ENCODE results near the gene LYSMD1.

Gene LYSMD1

DNA sequence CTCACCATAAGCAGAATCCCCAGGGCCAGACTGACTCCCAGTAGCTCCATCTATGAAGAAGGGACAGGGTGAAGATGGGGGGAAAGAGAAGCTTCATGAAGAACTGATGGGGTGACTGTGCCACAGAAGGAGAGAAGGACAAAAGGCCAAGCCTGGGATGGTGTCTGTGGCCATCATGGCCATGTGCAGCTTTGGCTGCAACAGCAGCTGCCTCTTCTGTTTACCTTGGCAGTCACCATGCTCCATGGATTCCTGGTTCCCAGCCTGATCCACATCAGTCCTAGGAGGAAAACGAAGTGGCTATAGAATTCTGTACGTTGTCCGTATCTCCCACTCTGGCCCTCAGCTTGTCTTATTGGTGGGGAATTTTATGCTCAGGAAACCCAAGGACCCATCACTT lies 31.3 kb downstream of the LYSMD1 start:
- ChIA-PET POLR2A (no interaction called here), CTCF (interaction anchor here (1.4 kb wide), 1 partner anchor 110 kb away, joined by 3 read pairs; no protein-coding TSS in a partner anchor)

DNA sequence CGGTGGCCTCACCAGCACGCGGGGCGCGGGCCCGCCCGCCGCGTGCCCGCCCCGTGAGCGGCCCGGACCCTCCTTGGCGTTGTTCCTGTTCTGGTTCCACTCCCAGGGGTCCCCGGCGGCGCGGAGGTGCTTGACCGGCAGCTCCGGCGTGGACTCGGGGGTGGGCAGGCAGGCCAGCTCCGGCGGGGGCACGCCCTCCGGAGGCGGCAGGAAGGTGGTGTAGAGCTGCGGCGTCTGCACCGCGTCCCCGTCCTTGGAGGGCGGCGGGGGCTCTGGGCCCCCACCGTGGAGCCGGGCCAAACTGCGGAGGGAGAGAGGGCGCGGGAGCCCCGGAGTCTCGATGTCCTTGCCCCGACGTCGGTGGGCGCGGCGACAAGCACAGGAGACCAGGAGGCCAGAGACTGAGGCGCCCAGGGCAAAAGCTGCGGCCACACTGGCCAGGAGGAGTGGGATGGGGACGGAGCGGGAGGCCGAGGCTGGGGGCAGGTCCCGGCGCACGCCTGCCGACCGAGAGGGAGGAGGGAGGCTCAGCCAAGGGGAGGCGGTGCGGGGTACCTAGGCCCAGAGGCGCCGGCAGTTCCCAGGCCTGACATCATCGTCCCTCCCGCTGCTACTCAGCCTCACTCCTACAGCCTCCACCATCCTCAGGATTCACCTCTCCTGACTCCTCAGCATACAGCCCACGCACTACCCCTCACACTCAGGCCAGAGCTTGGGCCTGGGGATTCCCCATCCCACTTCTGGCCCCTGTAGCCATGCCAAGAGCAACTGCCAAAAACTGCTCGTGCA lies 32.5 kb downstream of the LYSMD1 start:
- H3K36me3 ChIP-seq (ENCODE audit: control insufficient read depth in 2 of 2, insufficient read depth in 1 of 2, low read length in 2 of 2): peaks cover 0 to 53% of the 10 kb centered on the region in 2 experiments; a peak in 1 of 3 replicates
- no peak for TF ChIP-seq KLF9 (tag by site-specific recombination; IDR thresholded peaks at IDR 0.05; ENCODE audit: low read depth)
- TF ChIP-seq ZFHX2 (tag by site-specific recombination; conservative IDR thresholded peaks at IDR 0.05): peak; percentile 69
- peak; percentile 68 for TF ChIP-seq EGR2 (tag by site-specific recombination; IDR thresholded peaks at IDR 0.05; ENCODE audit: low read depth)
- ChIA-PET CTCF (interaction anchor here (1.4 kb wide), 1 partner anchor 109 kb away, joined by 3 read pairs; no protein-coding TSS in a partner anchor), POLR2A (no interaction called here)
- H3K27ac ChIP-seq (ENCODE audit: extremely low read depth, low read depth, low read length): no peak overlapping the region
- no peaks in the 10 kb centered on the region for H3K4me1 ChIP-seq (ENCODE audit: control insufficient read depth, insufficient read depth, low read length)
- H3K4me3 ChIP-seq (ENCODE audit: low read depth, low read length): no peak overlapping the region
- H3K9me3 ChIP-seq (ENCODE audit: control insufficient read depth, insufficient read depth, low read depth, low read length): no peaks in the 10 kb centered on the region

More for the DNA sequence above, 31.3 kb downstream of the LYSMD1 start:
- Histone ChIP-seq H3K36me3 (ENCODE audit: control insufficient read depth in 2 of 2, insufficient read depth in 1 of 2, low read length in 2 of 2) (peaks cover 0 to 60% of the 10 kb centered on the region in 2 experiments; a peak in 1 of 3 replicates), H3K9me3 (ENCODE audit: control insufficient read depth, insufficient read depth, low read depth, low read length) (no peaks in the 10 kb centered on the region), H3K27ac (ENCODE audit: extremely low read depth, low read depth, low read length) (no peak overlapping the region), H3K4me1 (ENCODE audit: control insufficient read depth, insufficient read depth, low read length) (no peaks in the 10 kb centered on the region), H3K4me3 (ENCODE audit: low read depth, low read length) (no peak overlapping the region)
- TF ChIP-seq ZBTB7A (tag by site-specific recombination; IDR thresholded peaks at IDR 0.05; ENCODE audit: low read depth): no peak
- TF ChIP-seq, protein P1, sequence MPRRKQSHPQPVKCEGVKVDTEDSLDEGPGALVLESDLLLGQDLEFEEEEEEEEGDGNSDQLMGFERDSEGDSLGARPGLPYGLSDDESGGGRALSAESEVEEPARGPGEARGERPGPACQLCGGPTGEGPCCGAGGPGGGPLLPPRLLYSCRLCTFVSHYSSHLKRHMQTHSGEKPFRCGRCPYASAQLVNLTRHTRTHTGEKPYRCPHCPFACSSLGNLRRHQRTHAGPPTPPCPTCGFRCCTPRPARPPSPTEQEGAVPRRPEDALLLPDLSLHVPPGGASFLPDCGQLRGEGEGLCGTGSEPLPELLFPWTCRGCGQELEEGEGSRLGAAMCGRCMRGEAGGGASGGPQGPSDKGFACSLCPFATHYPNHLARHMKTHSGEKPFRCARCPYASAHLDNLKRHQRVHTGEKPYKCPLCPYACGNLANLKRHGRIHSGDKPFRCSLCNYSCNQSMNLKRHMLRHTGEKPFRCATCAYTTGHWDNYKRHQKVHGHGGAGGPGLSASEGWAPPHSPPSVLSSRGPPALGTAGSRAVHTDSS (tag by site-specific recombination; IDR thresholded peaks at IDR 0.05): no peak
- TF ChIP-seq ZNF155 (tag by site-specific recombination; IDR thresholded peaks at IDR 0.05): no peak
- TF ChIP-seq ZEB2 (tag by site-specific recombination; IDR thresholded peaks at IDR 0.05): no peak
- no peak for TF ChIP-seq ZNF549 (tag by site-specific recombination; IDR thresholded peaks at IDR 0.05)

DNA sequence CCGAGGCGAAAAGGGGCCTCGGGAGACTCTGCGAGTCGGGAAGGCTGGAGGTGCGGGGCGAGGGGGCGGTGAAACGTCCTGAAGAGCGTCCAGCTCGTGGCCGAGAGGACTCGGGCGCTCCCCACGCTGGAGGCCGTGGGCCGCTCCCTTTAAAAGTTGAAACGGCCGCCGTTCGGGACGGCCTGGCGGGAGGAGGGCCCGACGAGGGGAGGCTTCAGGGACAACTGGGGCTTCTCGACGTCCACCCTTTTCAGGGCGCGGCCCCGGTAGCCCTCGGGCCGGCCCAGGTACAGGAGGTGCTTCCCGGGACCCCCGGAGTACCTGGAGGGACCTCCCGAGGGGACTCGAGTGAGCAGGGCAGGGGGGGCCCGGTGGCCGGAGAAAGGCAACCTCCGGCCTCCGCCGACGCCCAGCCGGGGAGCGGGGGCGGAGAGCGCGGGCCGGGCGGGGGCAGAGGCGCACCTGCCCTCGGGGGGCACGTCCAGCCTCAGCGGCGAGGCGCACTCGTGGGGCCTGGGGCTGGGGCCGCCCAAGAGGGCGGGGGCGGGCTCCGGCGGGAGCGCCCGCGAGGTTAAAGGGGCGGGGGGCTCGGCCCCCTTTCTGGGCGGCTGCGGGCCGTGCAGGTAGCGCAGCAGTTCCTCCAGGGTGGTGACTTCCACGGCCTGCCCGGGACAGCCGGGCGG lies 33.2 kb downstream of the LYSMD1 start:
- CTCF ChIA-PET: no interaction called here
- H3K27ac ChIP-seq (ENCODE audit: extremely low read depth, low read depth, low read length): no peak overlapping the region

More for the DNA sequence above, 33.2 kb downstream of the LYSMD1 start:
- H3K4me3 ChIP-seq (ENCODE audit: low read depth, low read length): no peak overlapping the region
- no peaks in the 10 kb centered on the region for H3K9me3 ChIP-seq (ENCODE audit: control insufficient read depth, insufficient read depth, low read depth, low read length)
- no peak for TF ChIP-seq ZNF549 (tag by site-specific recombination; IDR thresholded peaks at IDR 0.05)
- no peak for TF ChIP-seq PRDM1 (tag by site-specific recombination; IDR thresholded peaks at IDR 0.05)
- TF ChIP-seq, protein P2, sequence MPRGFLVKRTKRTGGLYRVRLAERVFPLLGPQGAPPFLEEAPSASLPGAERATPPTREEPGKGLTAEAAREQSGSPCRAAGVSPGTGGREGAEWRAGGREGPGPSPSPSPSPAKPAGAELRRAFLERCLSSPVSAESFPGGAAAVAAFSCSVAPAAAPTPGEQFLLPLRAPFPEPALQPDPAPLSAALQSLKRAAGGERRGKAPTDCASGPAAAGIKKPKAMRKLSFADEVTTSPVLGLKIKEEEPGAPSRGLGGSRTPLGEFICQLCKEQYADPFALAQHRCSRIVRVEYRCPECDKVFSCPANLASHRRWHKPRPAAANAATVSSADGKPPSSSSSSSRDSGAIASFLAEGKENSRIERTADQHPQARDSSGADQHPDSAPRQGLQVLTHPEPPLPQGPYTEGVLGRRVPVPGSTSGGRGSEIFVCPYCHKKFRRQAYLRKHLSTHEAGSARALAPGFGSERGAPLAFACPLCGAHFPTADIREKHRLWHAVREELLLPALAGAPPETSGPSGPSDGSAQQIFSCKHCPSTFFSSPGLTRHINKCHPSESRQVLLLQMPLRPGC (tag by site-specific recombination; IDR thresholded peaks at IDR 0.05): no peak
- TF ChIP-seq, protein P3, sequence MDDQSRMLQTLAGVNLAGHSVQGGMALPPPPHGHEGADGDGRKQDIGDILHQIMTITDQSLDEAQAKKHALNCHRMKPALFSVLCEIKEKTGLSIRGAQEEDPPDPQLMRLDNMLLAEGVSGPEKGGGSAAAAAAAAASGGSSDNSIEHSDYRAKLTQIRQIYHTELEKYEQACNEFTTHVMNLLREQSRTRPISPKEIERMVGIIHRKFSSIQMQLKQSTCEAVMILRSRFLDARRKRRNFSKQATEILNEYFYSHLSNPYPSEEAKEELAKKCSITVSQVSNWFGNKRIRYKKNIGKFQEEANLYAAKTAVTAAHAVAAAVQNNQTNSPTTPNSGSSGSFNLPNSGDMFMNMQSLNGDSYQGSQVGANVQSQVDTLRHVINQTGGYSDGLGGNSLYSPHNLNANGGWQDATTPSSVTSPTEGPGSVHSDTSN (CRISPR knock-in tag; IDR thresholded peaks at IDR 0.05): no peak
- no peak for TF ChIP-seq ZNF155 (tag by site-specific recombination; IDR thresholded peaks at IDR 0.05)
- peaks cover 0 to 45% of the 10 kb centered on the region in 2 experiments; a peak in 1 of 3 replicates for H3K36me3 ChIP-seq (ENCODE audit: control insufficient read depth in 2 of 2, insufficient read depth in 1 of 2, low read length in 2 of 2)
- POLR2A ChIA-PET: no interaction called here
- no peaks in the 10 kb centered on the region for H3K4me1 ChIP-seq (ENCODE audit: control insufficient read depth, insufficient read depth, low read length)
